ENCODE results near the gene ANOS1.

DNA sequence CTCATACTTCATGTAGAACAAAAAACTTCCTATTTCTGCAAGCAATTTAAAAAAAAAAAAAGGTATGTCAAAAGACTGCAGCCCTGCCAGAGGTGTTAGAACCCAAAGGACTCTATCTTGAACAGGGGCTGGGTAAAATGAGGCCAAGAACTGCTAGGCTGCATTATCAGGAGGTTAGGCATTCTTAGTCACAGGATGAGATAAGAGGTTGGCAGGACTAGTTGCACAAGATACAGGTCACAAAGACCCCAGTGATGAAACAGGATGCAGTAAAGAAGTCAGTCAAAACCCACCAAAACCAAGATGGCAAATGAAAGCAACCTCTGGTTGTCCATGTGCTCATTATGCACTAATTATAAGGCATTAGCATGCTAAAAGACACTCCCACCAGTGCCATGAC is 104.1 kb downstream of the ANOS1 start:
- TF ChIP-seq, protein P1, sequence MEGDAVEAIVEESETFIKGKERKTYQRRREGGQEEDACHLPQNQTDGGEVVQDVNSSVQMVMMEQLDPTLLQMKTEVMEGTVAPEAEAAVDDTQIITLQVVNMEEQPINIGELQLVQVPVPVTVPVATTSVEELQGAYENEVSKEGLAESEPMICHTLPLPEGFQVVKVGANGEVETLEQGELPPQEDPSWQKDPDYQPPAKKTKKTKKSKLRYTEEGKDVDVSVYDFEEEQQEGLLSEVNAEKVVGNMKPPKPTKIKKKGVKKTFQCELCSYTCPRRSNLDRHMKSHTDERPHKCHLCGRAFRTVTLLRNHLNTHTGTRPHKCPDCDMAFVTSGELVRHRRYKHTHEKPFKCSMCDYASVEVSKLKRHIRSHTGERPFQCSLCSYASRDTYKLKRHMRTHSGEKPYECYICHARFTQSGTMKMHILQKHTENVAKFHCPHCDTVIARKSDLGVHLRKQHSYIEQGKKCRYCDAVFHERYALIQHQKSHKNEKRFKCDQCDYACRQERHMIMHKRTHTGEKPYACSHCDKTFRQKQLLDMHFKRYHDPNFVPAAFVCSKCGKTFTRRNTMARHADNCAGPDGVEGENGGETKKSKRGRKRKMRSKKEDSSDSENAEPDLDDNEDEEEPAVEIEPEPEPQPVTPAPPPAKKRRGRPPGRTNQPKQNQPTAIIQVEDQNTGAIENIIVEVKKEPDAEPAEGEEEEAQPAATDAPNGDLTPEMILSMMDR (IDR thresholded peaks at IDR 0.05): no peak
- TF ChIP-seq EP300 (IDR thresholded peaks at IDR 0.05) (no peak), POLR2A (IDR thresholded peaks at IDR 0.05) (no peak)
